ENCODE results near the gene FAM114A2. TPM values are rescaled to one million over a fixed set of nuclear protein-coding genes. Genes with fewer than 3 reads are reported as not detected.

FAM114A2 gene
- total and polyA plus RNA-seq, 10 donors = 6.3 to 37.3 (median 31.7) TPM

- no peak for DNase-seq
- H3K36me3 ChIP-seq = no peaks in the 10 kb centered on the region
- no peak overlapping the region for H3K27ac ChIP-seq
- no peaks in the 10 kb centered on the region for H3K27me3 ChIP-seq (replicated peaks in 1 of 7)
- H3K4me3 ChIP-seq = no peak overlapping the region
- peaks cover 0 to 5% (median 0%) of the 10 kb centered on the region in 6 donors for H3K4me1 ChIP-seq
- H3K9me3 ChIP-seq = no peaks in the 10 kb centered on the region
- TF ChIP-seq POLR2A (IDR thresholded peaks at IDR 0.05) = no peak
- intact Hi-C loops (cut with DNase I; ENCODE audit: low total_unique reads) = loop anchor here (5.0 to 10.0 kb wide), 4 partner anchors 90 to 660 kb away; no protein-coding TSS in a partner anchor
These were observed 63.9 kb downstream of the FAM114A2 start for GRCh38 chr5:153974813-153975163.

DNA sequence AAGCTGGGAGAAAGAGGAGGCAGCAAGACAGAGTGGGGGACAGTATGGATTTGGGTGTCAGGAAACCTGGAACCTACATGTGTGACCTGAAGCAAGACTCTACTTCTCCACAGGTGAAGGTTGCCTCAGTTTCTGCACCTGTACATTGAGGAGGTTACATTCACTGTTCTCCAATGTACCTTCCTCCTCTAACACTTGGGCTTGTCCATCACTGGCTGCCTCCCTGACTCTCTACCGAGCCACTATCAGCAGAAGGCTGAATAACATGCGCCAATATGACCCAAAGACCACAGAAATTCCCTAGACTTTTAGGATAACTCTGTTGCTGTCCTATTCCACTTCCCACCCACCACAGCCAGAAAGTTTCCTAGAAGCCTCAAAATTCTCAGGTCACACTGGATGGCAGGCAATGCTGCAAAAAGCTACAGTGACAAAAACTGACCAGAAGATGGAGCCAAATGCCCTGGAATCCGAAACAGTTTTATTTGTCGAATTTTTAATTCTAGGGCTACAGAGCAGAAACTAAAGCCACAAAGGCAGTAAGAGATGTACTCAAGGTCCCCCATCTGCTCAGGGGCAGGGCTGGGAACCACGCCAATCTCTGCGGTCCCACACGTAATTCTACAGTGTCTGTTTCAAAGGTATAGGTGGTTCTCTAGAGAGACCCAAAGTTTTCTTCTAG lies 64.4 kb downstream of the FAM114A2 start:
- 14 to 22% (median 20%) methylated on average over 7 of the region's 7 CpGs for WGBS, 5 donors
- Histone ChIP-seq H3K27me3 (replicated peaks in 1 of 7) (no peaks in the 10 kb centered on the region), H3K36me3 (no peaks in the 10 kb centered on the region), H3K27ac (no peak overlapping the region), H3K4me3 (no peak overlapping the region), H3K4me1 (peaks cover 0 to 5% (median 0%) of the 10 kb centered on the region in 6 donors), H3K9me3 (no peaks in the 10 kb centered on the region)
- no peak for TF ChIP-seq POLR2AphosphoS5 (IDR thresholded peaks at IDR 0.05)
- TF ChIP-seq, protein P1, sequence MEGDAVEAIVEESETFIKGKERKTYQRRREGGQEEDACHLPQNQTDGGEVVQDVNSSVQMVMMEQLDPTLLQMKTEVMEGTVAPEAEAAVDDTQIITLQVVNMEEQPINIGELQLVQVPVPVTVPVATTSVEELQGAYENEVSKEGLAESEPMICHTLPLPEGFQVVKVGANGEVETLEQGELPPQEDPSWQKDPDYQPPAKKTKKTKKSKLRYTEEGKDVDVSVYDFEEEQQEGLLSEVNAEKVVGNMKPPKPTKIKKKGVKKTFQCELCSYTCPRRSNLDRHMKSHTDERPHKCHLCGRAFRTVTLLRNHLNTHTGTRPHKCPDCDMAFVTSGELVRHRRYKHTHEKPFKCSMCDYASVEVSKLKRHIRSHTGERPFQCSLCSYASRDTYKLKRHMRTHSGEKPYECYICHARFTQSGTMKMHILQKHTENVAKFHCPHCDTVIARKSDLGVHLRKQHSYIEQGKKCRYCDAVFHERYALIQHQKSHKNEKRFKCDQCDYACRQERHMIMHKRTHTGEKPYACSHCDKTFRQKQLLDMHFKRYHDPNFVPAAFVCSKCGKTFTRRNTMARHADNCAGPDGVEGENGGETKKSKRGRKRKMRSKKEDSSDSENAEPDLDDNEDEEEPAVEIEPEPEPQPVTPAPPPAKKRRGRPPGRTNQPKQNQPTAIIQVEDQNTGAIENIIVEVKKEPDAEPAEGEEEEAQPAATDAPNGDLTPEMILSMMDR (IDR thresholded peaks at IDR 0.05 in 8 of 11, conservative IDR thresholded peaks at IDR 0.05 in 3 of 11) = peak; percentile 44 to 81 (median 73)
- DNase-seq = no peak
- intact Hi-C loops (cut with DNase I; ENCODE audit: low total_unique reads) = loop anchor here (5.0 to 10.0 kb wide), 4 partner anchors 91 to 661 kb away; no protein-coding TSS in a partner anchor

- intact Hi-C loops (cut with DNase I; ENCODE audit: low total_unique reads) = loop anchor here (5.0 to 10.0 kb wide), 4 partner anchors 93 to 663 kb away; no protein-coding TSS in a partner anchor
- DNase-seq = no peak
- TF ChIP-seq, protein P1 (IDR thresholded peaks at IDR 0.05 in 8 of 11, conservative IDR thresholded peaks at IDR 0.05 in 3 of 11) = no peak
- TF ChIP-seq POLR2AphosphoS5 (IDR thresholded peaks at IDR 0.05) = no peak
- TF ChIP-seq POLR2A (IDR thresholded peaks at IDR 0.05) = no peak
- H3K27ac ChIP-seq = no peak overlapping the region
- H3K9me3 ChIP-seq = no peaks in the 10 kb centered on the region
- no peaks in the 10 kb centered on the region for H3K36me3 ChIP-seq
- 68 to 84% (median 78%) methylated on average over 2 of the region's 2 CpGs for WGBS, 5 donors
- no peaks in the 10 kb centered on the region for H3K27me3 ChIP-seq (replicated peaks in 1 of 7)
- peaks cover 0 to 5% (median 0%) of the 10 kb centered on the region in 6 donors for H3K4me1 ChIP-seq
- no peak overlapping the region for H3K4me3 ChIP-seq
These were observed 66.5 kb downstream of the FAM114A2 start for GRCh38 chr5:153972240-153972639.

DNA sequence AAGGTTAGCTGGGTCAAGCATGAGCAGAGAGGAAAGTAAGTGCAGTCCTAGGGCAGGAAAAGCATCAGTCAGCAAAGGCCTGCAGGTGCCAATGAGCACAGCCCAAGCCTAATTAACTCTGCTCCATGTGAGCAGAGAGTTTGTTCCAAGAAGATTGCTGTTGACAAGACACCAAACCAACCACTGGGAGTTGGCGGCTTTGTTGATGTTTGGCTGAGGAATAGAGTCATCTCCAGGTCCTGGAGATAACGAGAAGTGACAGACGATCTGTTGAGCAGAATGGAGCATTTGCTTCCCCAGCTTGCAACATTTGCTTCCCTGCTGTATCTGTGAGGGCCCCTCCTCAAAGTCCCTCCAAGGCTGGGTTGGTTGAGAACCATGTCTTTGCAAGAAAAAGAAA lies 68.2 kb downstream of the FAM114A2 start:
- Histone ChIP-seq H3K27me3 (replicated peaks in 1 of 7) (peaks cover 0 to 8% (median 0%) of the 10 kb centered on the region in 7 donors), H3K36me3 (no peaks in the 10 kb centered on the region), H3K27ac (no peak overlapping the region), H3K4me1 (peaks cover 0 to 5% (median 0%) of the 10 kb centered on the region in 6 donors), H3K4me3 (no peak overlapping the region), H3K9me3 (no peaks in the 10 kb centered on the region)
- intact Hi-C loops (cut with DNase I; ENCODE audit: low total_unique reads) = loop anchor here (5.0 to 10.0 kb wide), 4 partner anchors 94 to 664 kb away; no protein-coding TSS in a partner anchor
- 69 to 80% (median 75%) methylated on average over 3 of the region's 3 CpGs for WGBS, 5 donors
- DNase-seq = no peak
- TF ChIP-seq POLR2A (IDR thresholded peaks at IDR 0.05) = no peak
- TF ChIP-seq POLR2AphosphoS5 (IDR thresholded peaks at IDR 0.05) = no peak
- TF ChIP-seq, protein P1 (IDR thresholded peaks at IDR 0.05 in 8 of 11, conservative IDR thresholded peaks at IDR 0.05 in 3 of 11) = no peak

Measured in spleen (tissue), 11 donors.